Activated CD8-positive, alpha-beta memory T cell treated with anti-CD3 and anti-CD28 coated beads, Interleukin-2, amount 50 U/mL, for 1 hour (primary cell): ENCODE data around the gene ZC3H15.
"Not testable (repeated sequence)": the region's sequence is repeated elsewhere in the genome, so short reads cannot be mapped to it uniquely, and the experiment has no call there.

Source experiments
- DNase-seq: peaks from one replicate; pipeline ENCODE4 v3.0.0-alpha.2; 2020; ENCODE audit errors: extremely low read depth

ZC3H15 gene

GRCh38 chr2:186493564-186494085 is 7.6 kb downstream of the ZC3H15 start:
- DNase-seq, result no peak

- DNase-seq, result no peak
Observed at GRCh38 chr2:186496401-186496800, 10.3 kb downstream of the ZC3H15 start.

- no peak for DNase-seq
Observed at GRCh38 chr2:186497928-186498327, 11.9 kb downstream of the ZC3H15 start.

- no peak for DNase-seq
Observed at GRCh38 chr2:186498834-186499233, 12.8 kb downstream of the ZC3H15 start.

- DNase-seq, result no peak
Observed at GRCh38 chr2:186503827-186504606, 18.0 kb downstream of the ZC3H15 start.

GRCh38 chr2:186508263-186508662 is 22.2 kb downstream of the ZC3H15 start:
- DNase-seq, result no peak

GRCh38 chr2:186515376-186515775 is 29.3 kb downstream of the ZC3H15 start:
- no peak for DNase-seq

GRCh38 chr2:186516396-186516795 is 30.3 kb downstream of the ZC3H15 start:
- DNase-seq, result no peak

- no peak for DNase-seq
Observed at GRCh38 chr2:186517090-186517489, 31.0 kb downstream of the ZC3H15 start.

GRCh38 chr2:186518291-186518690 is 32.2 kb downstream of the ZC3H15 start:
- no peak for DNase-seq

GRCh38 chr2:186518945-186519344 is 32.9 kb downstream of the ZC3H15 start:
- no peak for DNase-seq

- not testable (repeated sequence) for DNase-seq
Observed at GRCh38 chr2:186521570-186522153, 35.6 kb downstream of the ZC3H15 start.

GRCh38 chr2:186522450-186522849 is 36.4 kb downstream of the ZC3H15 start:
- DNase-seq, result no peak

- no peak for DNase-seq
Observed at GRCh38 chr2:186523791-186524190, 37.7 kb downstream of the ZC3H15 start.

- DNase-seq, result no peak
Observed at GRCh38 chr2:186526281-186526680, 40.2 kb downstream of the ZC3H15 start.

- DNase-seq, result no peak
Observed at GRCh38 chr2:186530314-186530713, 44.3 kb downstream of the ZC3H15 start.

- DNase-seq, result no peak
Observed at GRCh38 chr2:186531257-186531775, 45.3 kb downstream of the ZC3H15 start.

GRCh38 chr2:186532891-186533290 is 46.8 kb downstream of the ZC3H15 start:
- no peak for DNase-seq

GRCh38 chr2:186533717-186534116 is 47.7 kb downstream of the ZC3H15 start:
- no peak for DNase-seq

GRCh38 chr2:186534406-186534805 is 48.3 kb downstream of the ZC3H15 start:
- DNase-seq, result no peak

GRCh38 chr2:186535861-186536260 is 49.8 kb downstream of the ZC3H15 start:
- DNase-seq, result no peak

GRCh38 chr2:186537019-186537418 is 51.0 kb downstream of the ZC3H15 start:
- DNase-seq, result no peak

GRCh38 chr2:186540941-186541340 is 54.9 kb downstream of the ZC3H15 start:
- no peak for DNase-seq
